Stimulated activated naive CD8-positive, alpha-beta T cell treated with anti-CD3 and anti-CD28 coated beads, Interleukin-15, amount 100 ng/mL, for 72 hours (primary cell): ENCODE results near the gene ERICH6.

Source experiments
- ATAC-seq: fragments of 150-1000 bp; cut with Tn5 transposase; 2 replicates; pipeline ENCODE4 v1.10.0; 2021; ENCODE audit warnings: mild to moderate bottlenecking, moderate library complexity
- DNase-seq, 2 donors: peaks; one replicate each; pipeline ENCODE4 v3.0.0; 2021 to 2022
- H3K27ac Mint-ChIP-seq, 2 donors: one replicate each; pipeline ENCODE4 v1.8.0; 2022; ENCODE audit warnings: mild to moderate bottlenecking in 2 of 2, mixed read lengths in 2 of 2, moderate library complexity in 2 of 2
- H3K27me3 Mint-ChIP-seq: one replicate; pipeline ENCODE4 v1.8.0; 2022; ENCODE audit warnings: mixed read lengths
- H3K4me1 Mint-ChIP-seq: one replicate; pipeline ENCODE4 v1.8.0; 2022; ENCODE audit warnings: mild to moderate bottlenecking, mixed read lengths
- H3K4me3 Mint-ChIP-seq, 2 donors: one replicate each; pipeline ENCODE4 v1.8.0; 2022; ENCODE audit warnings: mild to moderate bottlenecking in 2 of 2, mixed read lengths in 2 of 2, moderate library complexity in 1 of 2
- H3K9me3 Mint-ChIP-seq, 2 donors: one replicate each; pipeline ENCODE4 v1.8.0; 2022; ENCODE audit warnings: mixed read lengths in 2 of 2

ERICH6 gene

GRCh38 chr3:150722267-150722666 lies 18.5 kb upstream of the ERICH6 start:
- peak; percentile 62 for ATAC-seq
- peak overlapping the region in 1 of 2 donors; percentile 55 for H3K27ac Mint-ChIP-seq

GRCh38 chr3:150721285-150722130 lies 17.8 kb upstream of the ERICH6 start:
- peak in 1 of 2 donors; percentile 29 for DNase-seq
- H3K9me3 Mint-ChIP-seq, result no peaks in the 10 kb centered on the region
- no peak overlapping the region for H3K27ac Mint-ChIP-seq
- peak overlapping the region; percentile 13 to 20 for H3K4me3 Mint-ChIP-seq
- H3K27me3 Mint-ChIP-seq, result no peaks in the 10 kb centered on the region
- peak; percentile 68 for ATAC-seq
- H3K4me1 Mint-ChIP-seq, result peaks cover 41% of the 10 kb centered on the region

More at GRCh38 chr3:150722267-150722666, 18.5 kb upstream of the ERICH6 start:
- no peak overlapping the region for H3K4me3 Mint-ChIP-seq
- H3K4me1 Mint-ChIP-seq, result peaks cover 47% of the 10 kb centered on the region
- H3K27me3 Mint-ChIP-seq, result no peaks in the 10 kb centered on the region
- no peaks in the 10 kb centered on the region for H3K9me3 Mint-ChIP-seq
- DNase-seq, result peak in 1 of 2 donors; percentile 23

GRCh38 chr3:150720444-150720843 lies 16.7 kb upstream of the ERICH6 start:
- ATAC-seq (no peak), DNase-seq (no peak)
- H3K4me3 Mint-ChIP-seq, result no peak overlapping the region
- peaks cover under 1% of the 10 kb centered on the region in 2 donors for H3K9me3 Mint-ChIP-seq
- no peaks in the 10 kb centered on the region for H3K27me3 Mint-ChIP-seq
- peak overlapping the region in 1 of 2 donors; percentile 57 for H3K27ac Mint-ChIP-seq
- peaks cover 35% of the 10 kb centered on the region for H3K4me1 Mint-ChIP-seq

GRCh38 chr3:150710097-150710496 lies 6.4 kb upstream of the ERICH6 start:
- H3K27ac Mint-ChIP-seq, result no peak overlapping the region
- H3K27me3 Mint-ChIP-seq, result no peaks in the 10 kb centered on the region
- no peak for DNase-seq
- H3K9me3 Mint-ChIP-seq, result peaks cover 13 to 30% of the 10 kb centered on the region in 2 donors
- H3K4me3 Mint-ChIP-seq, result no peak overlapping the region
- peak; percentile 57 for ATAC-seq
- peaks cover 7% of the 10 kb centered on the region for H3K4me1 Mint-ChIP-seq

- peaks cover 4 to 8% of the 10 kb centered on the region in 2 donors for H3K9me3 Mint-ChIP-seq
- peaks cover 42% of the 10 kb centered on the region for H3K4me1 Mint-ChIP-seq
- peak in 1 of 2 donors; percentile 35 for DNase-seq
- peak overlapping the region; percentile 77 to 99 for H3K27ac Mint-ChIP-seq
- H3K4me3 Mint-ChIP-seq, result peak overlapping the region; percentile 94 to 96
- no peaks in the 10 kb centered on the region for H3K27me3 Mint-ChIP-seq
- ATAC-seq, result peak; percentile 70
These were observed 393 bp downstream of the ERICH6 start for GRCh38 chr3:150703299-150703755.

GRCh38 chr3:150699068-150699639 lies 4.6 kb downstream of the ERICH6 start:
- DNase-seq, result no peak

GRCh38 chr3:150697646-150698045 lies 6.1 kb downstream of the ERICH6 start:
- no peaks in the 10 kb centered on the region for H3K27me3 Mint-ChIP-seq
- no peak for ATAC-seq
- peaks cover 31% of the 10 kb centered on the region for H3K4me1 Mint-ChIP-seq
- H3K27ac Mint-ChIP-seq, result no peak overlapping the region
- H3K4me3 Mint-ChIP-seq, result no peak overlapping the region
- H3K9me3 Mint-ChIP-seq, result peaks cover 0 to 5% of the 10 kb centered on the region in 2 donors
- DNase-seq, result no peak

More at GRCh38 chr3:150699068-150699639, 4.6 kb downstream of the ERICH6 start:
- H3K4me1 Mint-ChIP-seq, result peaks cover 37% of the 10 kb centered on the region
- no peaks in the 10 kb centered on the region for H3K9me3 Mint-ChIP-seq
- no peak overlapping the region for H3K27ac Mint-ChIP-seq
- no peaks in the 10 kb centered on the region for H3K27me3 Mint-ChIP-seq
- no peak overlapping the region for H3K4me3 Mint-ChIP-seq
- ATAC-seq, result no peak

GRCh38 chr3:150691414-150692040 lies 12.2 kb downstream of the ERICH6 start:
- Mint-ChIP-seq H3K27ac (no peak overlapping the region), H3K27me3 (peaks cover 7% of the 10 kb centered on the region), H3K4me3 (no peak overlapping the region), H3K9me3 (peaks cover 0 to 11% of the 10 kb centered on the region in 2 donors), H3K4me1 (peaks cover 5% of the 10 kb centered on the region)
- no peak for DNase-seq
- no peak for ATAC-seq

GRCh38 chr3:150687613-150688012 lies 16.1 kb downstream of the ERICH6 start:
- Mint-ChIP-seq H3K9me3 (peaks cover 0 to 6% of the 10 kb centered on the region in 2 donors), H3K4me3 (no peak overlapping the region), H3K4me1 (no peaks in the 10 kb centered on the region), H3K27ac (no peak overlapping the region), H3K27me3 (peaks cover 7% of the 10 kb centered on the region)
- ATAC-seq (no peak), DNase-seq (no peak)

- Mint-ChIP-seq H3K9me3 (no peaks in the 10 kb centered on the region), H3K4me1 (peaks cover 23% of the 10 kb centered on the region), H3K4me3 (no peak overlapping the region), H3K27ac (no peak overlapping the region), H3K27me3 (peaks cover 7% of the 10 kb centered on the region)
- no peak for DNase-seq
- ATAC-seq, result no peak
These were observed 20.9 kb downstream of the ERICH6 start for GRCh38 chr3:150682824-150683223.

GRCh38 chr3:150682279-150682678 lies 21.4 kb downstream of the ERICH6 start:
- H3K9me3 Mint-ChIP-seq, result no peaks in the 10 kb centered on the region
- H3K27me3 Mint-ChIP-seq, result peaks cover 3% of the 10 kb centered on the region
- H3K4me1 Mint-ChIP-seq, result peaks cover 23% of the 10 kb centered on the region
- no peak overlapping the region for H3K4me3 Mint-ChIP-seq
- DNase-seq (no peak), ATAC-seq (no peak)
- no peak overlapping the region for H3K27ac Mint-ChIP-seq

GRCh38 chr3:150681057-150681456 lies 22.7 kb downstream of the ERICH6 start:
- no peak overlapping the region for H3K27ac Mint-ChIP-seq
- peak overlapping the region; percentile 16 to 65 for H3K4me3 Mint-ChIP-seq
- no peaks in the 10 kb centered on the region for H3K27me3 Mint-ChIP-seq
- H3K4me1 Mint-ChIP-seq, result peaks cover 23% of the 10 kb centered on the region
- H3K9me3 Mint-ChIP-seq, result peaks cover 5% of the 10 kb centered on the region in 2 donors
- DNase-seq, result no peak
- peak; percentile 97 for ATAC-seq

GRCh38 chr3:150680562-150680961 lies 23.2 kb downstream of the ERICH6 start:
- no peak for DNase-seq
- H3K9me3 Mint-ChIP-seq, result peaks cover 10% of the 10 kb centered on the region in 2 donors
- no peaks in the 10 kb centered on the region for H3K27me3 Mint-ChIP-seq
- H3K4me3 Mint-ChIP-seq, result peak overlapping the region in 1 of 2 donors; percentile 12
- peaks cover 23% of the 10 kb centered on the region for H3K4me1 Mint-ChIP-seq
- ATAC-seq, result no peak
- H3K27ac Mint-ChIP-seq, result no peak overlapping the region

- H3K27ac Mint-ChIP-seq, result no peak overlapping the region
- H3K4me1 Mint-ChIP-seq, result peaks cover 5% of the 10 kb centered on the region
- DNase-seq (no peak), ATAC-seq (no peak)
- peaks cover 8% of the 10 kb centered on the region for H3K27me3 Mint-ChIP-seq
- H3K4me3 Mint-ChIP-seq, result no peak overlapping the region
- H3K9me3 Mint-ChIP-seq, result peaks cover 11 to 20% of the 10 kb centered on the region in 2 donors
These were observed 28.1 kb downstream of the ERICH6 start for GRCh38 chr3:150675587-150675986.

- no peak overlapping the region for H3K27ac Mint-ChIP-seq
- H3K9me3 Mint-ChIP-seq, result peaks cover 11 to 20% of the 10 kb centered on the region in 2 donors
- no peak overlapping the region for H3K4me3 Mint-ChIP-seq
- DNase-seq (no peak), ATAC-seq (no peak)
- no peaks in the 10 kb centered on the region for H3K4me1 Mint-ChIP-seq
- H3K27me3 Mint-ChIP-seq, result peaks cover 8% of the 10 kb centered on the region
These were observed 29.8 kb downstream of the ERICH6 start for GRCh38 chr3:150673966-150674365.
